GM21723 (cell line): ENCODE results near the gene OR4K1.
"Not testable (repeated sequence)": the region's sequence is repeated elsewhere in the genome, so short reads cannot be mapped to it uniquely, and the experiment has no call there.

Experiments
- ATAC-seq: cut with Tn5 transposase; IDR thresholded peaks from one replicate; pipeline ENCODE4 v1.9.1; 2021; ENCODE audit warnings: mild to moderate bottlenecking, moderate library complexity; ENCODE audit not compliant: unreplicated experiment

Gene OR4K1, protein sequence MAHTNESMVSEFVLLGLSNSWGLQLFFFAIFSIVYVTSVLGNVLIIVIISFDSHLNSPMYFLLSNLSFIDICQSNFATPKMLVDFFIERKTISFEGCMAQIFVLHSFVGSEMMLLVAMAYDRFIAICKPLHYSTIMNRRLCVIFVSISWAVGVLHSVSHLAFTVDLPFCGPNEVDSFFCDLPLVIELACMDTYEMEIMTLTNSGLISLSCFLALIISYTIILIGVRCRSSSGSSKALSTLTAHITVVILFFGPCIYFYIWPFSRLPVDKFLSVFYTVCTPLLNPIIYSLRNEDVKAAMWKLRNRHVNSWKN

DNA sequence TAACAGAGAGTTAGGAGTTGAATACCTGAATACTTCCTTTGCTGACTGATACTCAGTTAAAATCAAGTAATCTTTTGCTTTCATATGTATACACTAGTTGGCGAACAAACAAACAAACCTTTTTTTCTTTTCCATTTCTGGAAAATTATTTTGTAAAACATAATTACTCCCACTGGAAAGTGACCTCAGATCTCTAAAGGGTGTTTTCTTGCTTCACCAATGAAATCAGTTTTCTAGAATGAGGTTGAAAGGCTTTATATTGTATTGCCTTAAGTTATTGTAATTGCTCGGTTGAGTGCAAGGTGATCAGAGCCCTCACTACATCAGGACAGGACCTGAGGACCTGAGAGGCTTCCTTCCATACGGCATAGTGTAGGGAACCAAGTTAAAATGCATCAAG, at the start of gene OR4K1:
Gene OR4K1, plus strand, starts transcription at position 301 of the 400 bp plus-strand sequence. CDS start 4,750 bp downstream, outside the sequence.
- ATAC-seq = no peak

GRCh38 chr14:19895282-19895681, 35.4 kb upstream of the OR4K1 start:
- ATAC-seq = no peak

GRCh38 chr14:19900999-19901398, 29.7 kb upstream of the OR4K1 start:
- no peak for ATAC-seq

DNA sequence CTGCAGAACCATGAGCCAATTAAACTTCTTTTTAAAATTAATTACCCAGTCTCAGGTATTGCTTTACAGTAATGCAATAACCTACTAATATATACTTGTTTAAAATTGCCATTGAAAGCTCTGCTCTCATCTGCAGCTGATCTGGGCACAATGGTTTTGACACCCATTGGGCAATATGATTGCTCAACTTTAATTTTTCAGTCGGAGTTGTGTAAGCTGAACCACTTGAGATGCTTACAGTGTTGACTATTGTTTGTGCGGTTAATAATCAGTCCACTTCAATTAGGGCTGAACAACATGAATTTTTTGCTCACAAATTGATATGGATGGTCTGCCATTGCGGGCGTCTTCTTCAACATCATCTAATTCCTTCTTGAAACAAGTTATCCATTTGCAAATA, 28.3 kb upstream of the OR4K1 start:
- no peak for ATAC-seq

GRCh38 chr14:19906665-19907064, 24.1 kb upstream of the OR4K1 start:
- no peak for ATAC-seq

GRCh38 chr14:19911114-19911513, 19.6 kb upstream of the OR4K1 start:
- ATAC-seq = no peak

- ATAC-seq = no peak
These were observed 13.5 kb upstream of the OR4K1 start for GRCh38 chr14:19917243-19917642.

- no peak for ATAC-seq
These were observed 12.7 kb upstream of the OR4K1 start for GRCh38 chr14:19917955-19918518.

GRCh38 chr14:19918553-19919264, 12.0 kb upstream of the OR4K1 start:
- ATAC-seq = no peak

- ATAC-seq = no peak
These were observed 10.6 kb upstream of the OR4K1 start, which contains the start of gene OR4K5 for GRCh38 chr14:19920021-19920657. Gene OR4K5, plus strand, starts transcription at chr14:19920607. Its CDS starts 0 bp downstream, at chr14:19920607.

GRCh38 chr14:19941668-19942067, 11.0 kb downstream of the OR4K1 start:
- no peak for ATAC-seq

GRCh38 chr14:19947413-19948090, 16.8 kb downstream of the OR4K1 start:
- no peak for ATAC-seq

- ATAC-seq = no peak
These were observed 18.5 kb downstream of the OR4K1 start for GRCh38 chr14:19949218-19949617.

DNA sequence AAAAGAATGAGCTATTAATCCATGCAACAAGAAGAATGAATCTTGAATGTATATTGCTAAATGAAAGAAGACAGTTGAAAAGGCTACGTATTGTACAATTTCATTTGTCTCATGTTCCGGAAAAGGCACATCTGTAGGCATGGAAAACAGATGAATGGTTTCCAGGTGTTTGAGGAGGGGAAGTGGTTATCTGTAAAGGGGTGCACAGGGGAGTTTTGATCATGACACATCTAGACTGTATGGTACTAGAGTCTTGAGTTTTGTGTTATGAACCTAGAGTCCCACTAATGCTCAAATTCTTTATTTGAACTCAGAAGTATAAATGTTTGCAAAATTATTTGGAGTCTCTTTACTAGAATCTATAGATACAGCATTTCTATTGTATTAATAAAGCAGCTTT, 39.0 kb downstream of the OR4K1 start:
- ATAC-seq = not testable (repeated sequence)

DNA sequence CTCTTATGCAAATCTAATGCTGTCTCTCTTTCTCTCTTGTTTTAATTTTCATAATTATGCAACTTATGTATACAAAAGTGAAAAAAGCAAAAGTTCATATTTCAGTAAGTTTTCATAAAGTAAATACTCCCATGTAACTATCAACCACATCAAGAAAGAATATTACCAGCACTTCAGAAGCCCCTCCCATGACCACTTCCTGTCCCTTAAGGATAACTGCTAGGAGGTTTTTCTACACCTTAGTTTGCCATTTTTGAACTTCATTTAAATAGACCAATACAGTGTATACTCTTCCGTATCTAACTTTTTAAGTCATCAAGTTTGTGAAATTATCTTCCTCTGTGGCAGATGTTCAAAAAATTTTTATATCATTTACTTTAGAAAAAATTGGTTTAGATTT, 44.1 kb downstream of the OR4K1 start:
- no peak for ATAC-seq

GRCh38 chr14:19975291-19975690, 44.6 kb downstream of the OR4K1 start, which contains the start of gene OR4K15:
Gene OR4K15, plus strand, starts transcription at chr14:19975591. Its CDS starts 0 bp downstream, at chr14:19975591.
- no peak for ATAC-seq
